GM19324 (cell line): ENCODE measurements around the gene SLC6A3.

Experiments used
- ATAC-seq: cut with Tn5 transposase; IDR thresholded peaks from one replicate; pipeline ENCODE4 v1.9.1; 2021; ENCODE audit warnings: mild to moderate bottlenecking, moderate library complexity; ENCODE audit not compliant: unreplicated experiment, low FRiP score

The SLC6A3 gene

GRCh38 chr5:1392261-1392660 lies 53.0 kb downstream of the SLC6A3 start:
- no peak for ATAC-seq

GRCh38 chr5:1391691-1392090 lies 53.5 kb downstream of the SLC6A3 start:
- no peak for ATAC-seq

- ATAC-seq: no peak
Observed at GRCh38 chr5:1390861-1391600, 54.2 kb downstream of the SLC6A3 start.

GRCh38 chr5:1390333-1390732 lies 54.9 kb downstream of the SLC6A3 start:
- no peak for ATAC-seq

GRCh38 chr5:1388383-1388967 lies 56.8 kb downstream of the SLC6A3 start:
- no peak for ATAC-seq

- ATAC-seq: no peak
Observed at GRCh38 chr5:1387876-1388275, 57.4 kb downstream of the SLC6A3 start.

- ATAC-seq: no peak
Observed at GRCh38 chr5:1387059-1387755, 58.0 kb downstream of the SLC6A3 start.

- ATAC-seq: peak; percentile 17
Observed at GRCh38 chr5:1386274-1386717, 58.9 kb downstream of the SLC6A3 start.

GRCh38 chr5:1385395-1386273 lies 59.6 kb downstream of the SLC6A3 start:
- peak; percentile 89 for ATAC-seq

GRCh38 chr5:1384521-1384920 lies 60.7 kb downstream of the SLC6A3 start:
- no peak for ATAC-seq

GRCh38 chr5:1383886-1384401 lies 61.3 kb downstream of the SLC6A3 start:
- ATAC-seq: no peak

- ATAC-seq: no peak
Observed at GRCh38 chr5:1383344-1383743, 61.9 kb downstream of the SLC6A3 start.

GRCh38 chr5:1382248-1382700 lies 63.0 kb downstream of the SLC6A3 start:
- ATAC-seq: no peak

- no peak for ATAC-seq
Observed at GRCh38 chr5:1381370-1382247, 63.6 kb downstream of the SLC6A3 start.

GRCh38 chr5:1380910-1381309 lies 64.3 kb downstream of the SLC6A3 start:
- ATAC-seq: no peak

GRCh38 chr5:1380011-1380817 lies 65.0 kb downstream of the SLC6A3 start:
- no peak for ATAC-seq

- no peak for ATAC-seq
Observed at GRCh38 chr5:1378866-1379659, 66.2 kb downstream of the SLC6A3 start.

- ATAC-seq: no peak
Observed at GRCh38 chr5:1378096-1378495, 67.1 kb downstream of the SLC6A3 start.
